ENCODE results near the gene PLAAT5.
"Not testable (repeated sequence)": the region's sequence is repeated elsewhere in the genome, so short reads cannot be mapped to it uniquely, and the experiment has no call there.

PLAAT5 gene

GRCh38 chr11:63480039-63480438, 10.9 kb downstream of the PLAAT5 start:
- no peak for DNase-seq (ENCODE audit: low spot score)

- peak; percentile 85 for DNase-seq (ENCODE audit: low spot score)
Measured at GRCh38 chr11:63478896-63479295, 12.1 kb downstream of the PLAAT5 start.

- DNase-seq (ENCODE audit: low spot score): no peak
Measured at GRCh38 chr11:63476618-63477017, 14.3 kb downstream of the PLAAT5 start.

GRCh38 chr11:63472372-63472771, 18.6 kb downstream of the PLAAT5 start:
- DNase-seq (ENCODE audit: low spot score): no peak

GRCh38 chr11:63470311-63470710, 20.7 kb downstream of the PLAAT5 start:
- no peak for DNase-seq (ENCODE audit: low spot score)

- DNase-seq (ENCODE audit: low spot score): no peak
Measured at GRCh38 chr11:63462137-63462536, 28.8 kb downstream of the PLAAT5 start.

- no peak for DNase-seq (ENCODE audit: low spot score)
Measured at GRCh38 chr11:63459586-63459985, 31.4 kb downstream of the PLAAT5 start.

GRCh38 chr11:63448646-63449045, 42.3 kb downstream of the PLAAT5 start:
- no peak for DNase-seq (ENCODE audit: low spot score)

- peak; percentile 40 for DNase-seq (ENCODE audit: low spot score)
Measured at GRCh38 chr11:63445720-63446119, 45.2 kb downstream of the PLAAT5 start.

GRCh38 chr11:63445118-63445517, 45.8 kb downstream of the PLAAT5 start:
- no peak for DNase-seq (ENCODE audit: low spot score)

- no peak for DNase-seq (ENCODE audit: low spot score)
Measured at GRCh38 chr11:63444160-63444559, 46.8 kb downstream of the PLAAT5 start.

- DNase-seq (ENCODE audit: low spot score): no peak
Measured at GRCh38 chr11:63443714-63444113, 47.3 kb downstream of the PLAAT5 start.

GRCh38 chr11:63435831-63436230, 55.1 kb downstream of the PLAAT5 start:
- not testable (repeated sequence) for DNase-seq (ENCODE audit: low spot score)

GRCh38 chr11:63435351-63435750, 55.6 kb downstream of the PLAAT5 start:
- not testable (repeated sequence) for DNase-seq (ENCODE audit: low spot score)

GRCh38 chr11:63430731-63431130, 60.2 kb downstream of the PLAAT5 start:
- not testable (repeated sequence) for DNase-seq (ENCODE audit: low spot score)

- DNase-seq (ENCODE audit: low spot score): no peak
Measured at GRCh38 chr11:63427971-63428508, 62.9 kb downstream of the PLAAT5 start.

- no peak for DNase-seq (ENCODE audit: low spot score)
Measured at GRCh38 chr11:63417174-63417852, 73.7 kb downstream of the PLAAT5 start.

All from AG20443 (cell line).